Measurements from ENCODE around the gene CASP5. TPM values are rescaled to one million over a fixed set of nuclear protein-coding genes. Genes with fewer than 3 reads are reported as not detected.
A peak's percentile ranks its signal among the peaks of the same experiment; 100 is the strongest.
"Not testable (repeated sequence)": the region's sequence is repeated elsewhere in the genome, so short reads cannot be mapped to it uniquely, and the experiment has no call there.

Gene CASP5
- total RNA-seq, 1 experiment from 2014 or later: 0.10 TPM

- DNase-seq (ENCODE audit: extremely low read depth, low read depth): not testable (repeated sequence)
These were observed 11.4 kb upstream of the CASP5 start for GRCh38 chr11:105034388-105034787.

- DNase-seq (ENCODE audit: extremely low read depth, low read depth): no peak
These were observed 10.8 kb upstream of the CASP5 start for GRCh38 chr11:105033781-105034180.

GRCh38 chr11:105033343-105033742 is 10.4 kb upstream of the CASP5 start:
- no peak for DNase-seq (ENCODE audit: extremely low read depth, low read depth)

GRCh38 chr11:105032495-105032894 is 9.5 kb upstream of the CASP5 start:
- no peak for DNase-seq (ENCODE audit: extremely low read depth, low read depth)

GRCh38 chr11:105027678-105028077 is 4.7 kb upstream of the CASP5 start:
- DNase-seq (ENCODE audit: extremely low read depth, low read depth): no peak

- no peak for DNase-seq (ENCODE audit: extremely low read depth, low read depth)
These were observed 1.4 kb upstream of the CASP5 start for GRCh38 chr11:105024394-105024793.

GRCh38 chr11:105022527-105022926 is 441 bp downstream of the CASP5 start:
- no peak for DNase-seq (ENCODE audit: extremely low read depth, low read depth)

GRCh38 chr11:105007463-105007862 is 15.5 kb downstream of the CASP5 start:
- DNase-seq (ENCODE audit: extremely low read depth, low read depth): no peak

- DNase-seq (ENCODE audit: extremely low read depth, low read depth): no peak
These were observed 17.5 kb downstream of the CASP5 start for GRCh38 chr11:105005451-105005845.

GRCh38 chr11:105004021-105004420 is 18.9 kb downstream of the CASP5 start:
- no peak for DNase-seq (ENCODE audit: extremely low read depth, low read depth)

GRCh38 chr11:105003151-105003550 is 19.8 kb downstream of the CASP5 start:
- no peak for DNase-seq (ENCODE audit: extremely low read depth, low read depth)

GRCh38 chr11:105000797-105001196 is 22.2 kb downstream of the CASP5 start:
- no peak for DNase-seq (ENCODE audit: extremely low read depth, low read depth)

- DNase-seq (ENCODE audit: extremely low read depth, low read depth): peak; percentile 3
These were observed 22.8 kb downstream of the CASP5 start for GRCh38 chr11:105000167-105000566.

- DNase-seq (ENCODE audit: extremely low read depth, low read depth): no peak
These were observed 23.2 kb downstream of the CASP5 start for GRCh38 chr11:104999721-105000120.

- DNase-seq (ENCODE audit: extremely low read depth, low read depth): peak; percentile 54
These were observed 25.7 kb downstream of the CASP5 start for GRCh38 chr11:104997288-104997687.

GRCh38 chr11:104995001-104995408 is 28.0 kb downstream of the CASP5 start:
- DNase-seq (ENCODE audit: extremely low read depth, low read depth): no peak

GRCh38 chr11:104992781-104993180 is 30.2 kb downstream of the CASP5 start:
- no peak for DNase-seq (ENCODE audit: extremely low read depth, low read depth)

GRCh38 chr11:104991994-104992393 is 31.0 kb downstream of the CASP5 start:
- no peak for DNase-seq (ENCODE audit: extremely low read depth, low read depth)

GRCh38 chr11:104984808-104985207 is 38.2 kb downstream of the CASP5 start:
- no peak for DNase-seq (ENCODE audit: extremely low read depth, low read depth)

- no peak for DNase-seq (ENCODE audit: extremely low read depth, low read depth)
These were observed 43.1 kb downstream of the CASP5 start for GRCh38 chr11:104979839-104980238.

GRCh38 chr11:104973616-104974015 is 49.4 kb downstream of the CASP5 start:
- no peak for DNase-seq (ENCODE audit: extremely low read depth, low read depth)

- not testable (repeated sequence) for DNase-seq (ENCODE audit: extremely low read depth, low read depth)
These were observed 50.0 kb downstream of the CASP5 start for GRCh38 chr11:104972924-104973323.

- DNase-seq (ENCODE audit: extremely low read depth, low read depth): no peak
These were observed 52.2 kb downstream of the CASP5 start for GRCh38 chr11:104970756-104971155.

All from NCI-H460 (cell line).